ENCODE measurements around the gene ENAM. TPM values are rescaled to one million over a fixed set of nuclear protein-coding genes. Genes with fewer than 3 reads are reported as not detected.

The ENAM gene
- total RNA-seq, 1 experiment from 2014 or later = not detected

DNA sequence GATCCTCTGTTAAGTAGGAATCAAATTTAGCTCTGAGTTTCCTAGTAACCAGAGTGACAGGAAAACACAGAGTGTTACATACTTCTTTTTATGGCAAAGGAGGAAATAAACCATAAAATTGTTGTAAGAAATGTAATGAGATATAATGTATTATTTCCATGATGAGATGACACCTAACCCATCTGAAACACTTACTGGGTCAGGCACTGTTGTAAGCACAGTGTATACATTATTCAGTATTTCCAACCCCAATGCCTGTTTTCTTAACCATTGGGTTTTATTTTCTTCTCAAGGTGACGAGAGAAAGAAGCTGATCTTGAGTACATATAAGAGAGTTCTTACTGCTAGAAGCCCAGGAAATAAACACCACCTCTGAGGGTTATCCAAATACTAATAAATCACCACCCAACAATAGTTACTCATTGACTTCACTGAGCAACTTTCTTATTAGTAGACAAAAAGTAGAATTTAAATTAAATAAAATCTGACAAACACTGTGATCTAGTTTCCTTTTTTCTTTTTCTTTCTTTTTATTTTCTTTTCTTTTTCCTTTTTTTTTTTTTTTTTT lies 4.2 kb upstream of the ENAM start:
- H3K27me3 ChIP-seq (ENCODE audit: insufficient read depth, low read length) = no peaks in the 10 kb centered on the region
- RAD21 ChIA-PET (ENCODE audit: low non-redundant PET in 1 of 2, low total read pairs in 2 of 2, uncharacterized antibody in 2 of 2, unreplicated experiment in 2 of 2) = no interaction called here
- no peak overlapping the region for H3K27ac ChIP-seq (ENCODE audit: low read depth, low read length)
- H3K4me1 ChIP-seq (ENCODE audit: control insufficient read depth in 1 of 2, insufficient read depth in 2 of 2, low read length in 2 of 2) = no peaks in the 10 kb centered on the region
- intact Hi-C loops (cut with micrococcal nuclease) = no loop called here
- POLR2A ChIA-PET = no interaction called here
- no peak for ATAC-seq
- H3K4me3 ChIP-seq (replicated peaks in 1 of 2; ENCODE audit: low read depth in 1 of 2, low read length in 2 of 2) = no peak overlapping the region
- no peaks in the 10 kb centered on the region for H3K9me2 ChIP-seq (ENCODE audit: insufficient read depth)
- no peak overlapping the region for H3K9ac ChIP-seq (ENCODE audit: low read length)
- no peaks in the 10 kb centered on the region for H3K9me3 ChIP-seq (ENCODE audit: control insufficient read depth in 1 of 2, insufficient read depth in 1 of 2, low read depth in 1 of 2, low read length in 2 of 2)
- no peak for TF ChIP-seq EZH2 (IDR thresholded peaks at IDR 0.05)
- no peak for TF ChIP-seq REST (IDR thresholded peaks at IDR 0.05; ENCODE audit: low read depth)
- TF ChIP-seq CEBPB (IDR thresholded peaks at IDR 0.05; ENCODE audit: low read depth) = no peak
- no peak for TF ChIP-seq ZNF274 (IDR thresholded peaks at IDR 0.05; ENCODE audit: low read depth, low read length)
- no peak for TF ChIP-seq TCF7L2 (IDR thresholded peaks at IDR 0.05; ENCODE audit: borderline replicate concordance, extremely low read depth, insufficient read depth, insufficient read length)
- TF ChIP-seq RAD21 (IDR thresholded peaks at IDR 0.05; ENCODE audit: low read depth) = no peak
- no peak for TF ChIP-seq CBX3 (IDR thresholded peaks at IDR 0.05; ENCODE audit: low read depth)
- TF ChIP-seq, protein P1, sequence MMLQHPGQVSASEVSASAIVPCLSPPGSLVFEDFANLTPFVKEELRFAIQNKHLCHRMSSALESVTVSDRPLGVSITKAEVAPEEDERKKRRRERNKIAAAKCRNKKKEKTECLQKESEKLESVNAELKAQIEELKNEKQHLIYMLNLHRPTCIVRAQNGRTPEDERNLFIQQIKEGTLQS (IDR thresholded peaks at IDR 0.05) = no peak
- TF ChIP-seq ZFX (IDR thresholded peaks at IDR 0.05) = no peak
- TF ChIP-seq FOSL1 (IDR thresholded peaks at IDR 0.05; ENCODE audit: low read depth) = no peak
- no peak for TF ChIP-seq ELF1 (IDR thresholded peaks at IDR 0.05; ENCODE audit: borderline replicate concordance, low read depth)
- TF ChIP-seq YY1 (IDR thresholded peaks at IDR 0.05; ENCODE audit: extremely low read depth, insufficient replicate concordance, low read depth, low read length) = no peak
- TF ChIP-seq POLR2AphosphoS5 (IDR thresholded peaks at IDR 0.05; ENCODE audit: low read depth, low read length) = no peak
- no peaks in the 10 kb centered on the region for H3K79me2 ChIP-seq (ENCODE audit: insufficient read depth, low read length)
- CTCF ChIA-PET = no interaction called here
- no peak for DNase-seq (ENCODE audit: low read depth, low spot score)
- H4K20me1 ChIP-seq (ENCODE audit: insufficient read depth) = no peaks in the 10 kb centered on the region
- peak overlapping the region; percentile 7 for H2AFZ ChIP-seq (ENCODE audit: low read depth, low read length, poor library complexity, severe bottlenecking)
- no peaks in the 10 kb centered on the region; a peak in 1 of 4 replicates for H3K36me3 ChIP-seq (ENCODE audit: control insufficient read depth in 1 of 2, insufficient read depth in 2 of 2, low read length in 2 of 2)
- no peak overlapping the region for H3K4me2 ChIP-seq (ENCODE audit: low read length)
- no TSS peak for BruUV-seq (replicated peaks)
